Heart right ventricle (tissue), 16 donors: ENCODE data around the gene UNC79. TPM values are rescaled to one million over a fixed set of nuclear protein-coding genes. Genes with fewer than 3 reads are reported as not detected.

Experiments
- ATAC-seq, 8 donors: fragments of 200-7000 bp; cut with Tn5 transposase; one replicate each; pipeline ENCODE4 v1.9.1; 2020; ENCODE audit warnings: mild to moderate bottlenecking in 8 of 8, moderate library complexity in 8 of 8, moderate number of reproducible peaks in 1 of 8
- DNase-seq, 2 donors: peaks; one replicate each; pipeline ENCODE4 v3.0.0-alpha.2; 2020
- H3K27ac ChIP-seq, 10 donors: fragments of 200-600 bp; sonication (generic) in 2 of 10; one replicate each; pipeline versions ENCODE4 v1.5.0 to v1.8.0; 2020 to 2022; ENCODE audit warnings: mild to moderate bottlenecking in 3 of 10
- H3K27me3 ChIP-seq, 7 donors: fragments of 200-600 bp; one replicate each; pipeline ENCODE4 v1.8.0; 2021 to 2022; ENCODE audit warnings: mild to moderate bottlenecking in 2 of 7
- H3K36me3 ChIP-seq, 9 donors: fragments of 200-600 bp; sonication (generic) in 1 of 9; one replicate each; pipeline versions ENCODE4 v1.5.0 to v1.8.0; 2020 to 2022; ENCODE audit warnings: mild to moderate bottlenecking in 2 of 9
- H3K4me1 ChIP-seq, 9 donors: fragments of 200-600 bp; sonication (generic) in 1 of 9; one replicate each; pipeline versions ENCODE4 v1.5.0 to v1.8.0; 2020 to 2022; ENCODE audit warnings: mild to moderate bottlenecking in 4 of 9
- H3K4me3 ChIP-seq, 10 donors: fragments of 200-600 bp; sonication (generic) in 2 of 10; one replicate each; pipeline versions ENCODE4 v1.5.0 to v1.8.0; 2020 to 2022; ENCODE audit warnings: mild to moderate bottlenecking in 7 of 10, moderate library complexity in 2 of 10
- H3K9me3 ChIP-seq, 11 donors: fragments of 200-600 bp in 10 of 11; sonication (generic) in 2 of 11; one replicate each; pipeline versions ENCODE4 v1.5.0 to v1.8.0; 2013 to 2022; ENCODE audit warnings: mild to moderate bottlenecking in 2 of 11, control low read depth in 1 of 11, moderate library complexity in 1 of 11
- CTCF ChIP-seq, 9 donors: fragments of 200-600 bp; sonication (generic) in 2 of 9; IDR thresholded peaks; one replicate each; pipeline versions ENCODE4 v1.5.0 to v1.8.0; 2021 to 2022; ENCODE audit warnings: antibody characterized with exemption in 9 of 9, mild to moderate bottlenecking in 5 of 9, moderate library complexity in 1 of 9
- WGBS, 2 donors: extraction: QIAGEN DNeasy Blood & Tissue Kit; methylation state at CpG; one replicate each; pipeline ENCODE4 v1.1.7; 2013; ENCODE audit warnings: inconsistent platforms in 1 of 2; 5-methylcytosine and 5-hydroxymethylcytosine counted together
- intact Hi-C, 10 donors: fragments of 100-400 bp; cut with DNase I; formaldehyde crosslinking; loops; one replicate each; pipeline versions ENCODE4 v1.11.1 to v1.14.2; 2022
- polyA plus RNA-seq, 2 donors: library from polyadenylated mRNA; stranded (reverse); fragments of 200-250 nt; gene quantifications; one replicate each; pipeline ENCODE4 v1.2.3, GENCODE V29; 2013
- total RNA-seq, 10 donors: library from RNA; stranded (reverse); fragmentation: NEBNext Ultra II Directional in 3 of 10; extraction: Animal tissue kit (Norgen Biotek cat#: 25700) in 3 of 10; gene quantifications; one replicate each; pipeline versions ENCODE4 v1.2.1 to v1.2.4, GENCODE V29; 2021 to 2023
- donor health status: Arrhythmogenic right ventricular cardiomyopathy.
- donor health status: ischemic (EF 13 %, LVEDD 7.1; RV severe dilation, severe dysfunction).
- donor health status: healthy with polysubstance abuse.
- donor health status: DM: no; HTN: yes; CAD: no.
- donor health status: DM: no; HTN: no; CAD: no.
- donor health status: ischemic (EF 25% LVEDD 6.9; RV normal size, moderate dysfunction).
- donor health status: ischemic (EF 25% LVEDD 5.7; RV mildly dilated, moderate dysfunction).
- donor health status: healthy.
- donor health status: DM: yes; HTN: yes; CAD: no.
- donor health status: Ischemic cardiomyopathy.
- donor health status: ischemic (EF 35%, LVEDD 5.7; RV mildly dilated, moderate dysfunction).
- donor health status: nonischemic (EF 11% LVEDD 7.7; RV severe dilation, severe dysfunction).
- donor health status: DM: yes; HTN: yes; CAD: no.
- donor health status: PGD.
- donor health status: ischemic (EF 29% LVEDD 5.4; RV normal size, mild dysfunction).
- donor health status: nonischemic (EF 23%, LVEDD 6.1; RV moderate dilation, normal function).

Gene UNC79
- total and polyA plus RNA-seq, 12 donors, result 0.01 to 0.89 (median 0.40) TPM

- ATAC-seq (no peak), DNase-seq (no peak)
- TF ChIP-seq CTCF (IDR thresholded peaks at IDR 0.05), result no peak
- H3K36me3 ChIP-seq, result no peaks in the 10 kb centered on the region
- WGBS, 2 donors, result 72% methylated on average over 13 of the region's 13 CpGs
- no peaks in the 10 kb centered on the region for H3K9me3 ChIP-seq
- intact Hi-C loops, result no loop called here
- no peak overlapping the region for H3K27ac ChIP-seq
- H3K4me3 ChIP-seq, result no peak overlapping the region
- peaks cover 0 to 6% (median 0%) of the 10 kb centered on the region in 7 donors for H3K27me3 ChIP-seq
- H3K4me1 ChIP-seq, result no peaks in the 10 kb centered on the region
These were observed 284.7 kb downstream of the UNC79 start for GRCh38 chr14:93715279-93715927.

DNA sequence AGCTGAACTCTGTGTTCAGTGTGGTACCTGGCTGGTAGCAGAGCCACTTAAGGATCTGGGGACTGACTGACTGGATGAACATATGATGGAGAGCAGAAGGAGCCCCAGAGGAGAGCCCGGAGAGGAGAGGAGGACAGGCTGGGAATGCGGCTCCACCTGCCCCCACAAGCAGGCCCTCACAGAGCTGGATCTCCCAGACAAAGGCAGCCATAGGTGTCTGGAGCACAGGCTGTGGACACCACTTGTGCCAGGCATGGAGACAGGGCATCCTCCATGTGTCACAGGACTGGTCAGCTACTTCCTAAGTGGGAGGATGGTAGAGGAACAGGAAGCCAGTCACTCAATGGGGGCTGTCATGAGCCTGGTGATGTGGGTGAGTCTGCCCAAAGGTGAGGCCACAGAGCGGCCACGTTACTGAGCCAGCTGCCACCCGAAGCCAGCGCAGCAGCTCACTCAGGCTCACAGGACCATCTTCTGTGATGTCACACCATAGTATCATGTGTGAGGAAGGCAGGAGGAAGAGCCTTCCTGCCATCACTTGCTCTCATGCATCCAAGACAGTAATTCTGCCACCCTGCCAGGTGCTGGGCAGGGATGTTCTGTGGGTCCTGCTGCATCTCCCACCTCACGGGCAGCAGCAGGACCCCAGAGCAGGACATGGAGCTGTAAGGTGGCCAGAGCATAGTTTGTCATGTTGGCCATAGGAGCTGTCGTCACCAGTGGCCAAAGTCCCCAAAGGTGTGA lies 285.4 kb downstream of the UNC79 start:
- 89 to 90% methylated on average over 8 of the region's 8 CpGs for WGBS, 2 donors
- no peaks in the 10 kb centered on the region for H3K36me3 ChIP-seq
- TF ChIP-seq CTCF (IDR thresholded peaks at IDR 0.05), result no peak
- H3K27me3 ChIP-seq, result peaks cover 0 to 6% (median 0%) of the 10 kb centered on the region in 7 donors
- no peak overlapping the region for H3K4me3 ChIP-seq
- no peak overlapping the region for H3K27ac ChIP-seq
- intact Hi-C loops, result no loop called here
- DNase-seq (no peak), ATAC-seq (no peak)
- no peaks in the 10 kb centered on the region for H3K9me3 ChIP-seq
- H3K4me1 ChIP-seq, result no peaks in the 10 kb centered on the region

DNA sequence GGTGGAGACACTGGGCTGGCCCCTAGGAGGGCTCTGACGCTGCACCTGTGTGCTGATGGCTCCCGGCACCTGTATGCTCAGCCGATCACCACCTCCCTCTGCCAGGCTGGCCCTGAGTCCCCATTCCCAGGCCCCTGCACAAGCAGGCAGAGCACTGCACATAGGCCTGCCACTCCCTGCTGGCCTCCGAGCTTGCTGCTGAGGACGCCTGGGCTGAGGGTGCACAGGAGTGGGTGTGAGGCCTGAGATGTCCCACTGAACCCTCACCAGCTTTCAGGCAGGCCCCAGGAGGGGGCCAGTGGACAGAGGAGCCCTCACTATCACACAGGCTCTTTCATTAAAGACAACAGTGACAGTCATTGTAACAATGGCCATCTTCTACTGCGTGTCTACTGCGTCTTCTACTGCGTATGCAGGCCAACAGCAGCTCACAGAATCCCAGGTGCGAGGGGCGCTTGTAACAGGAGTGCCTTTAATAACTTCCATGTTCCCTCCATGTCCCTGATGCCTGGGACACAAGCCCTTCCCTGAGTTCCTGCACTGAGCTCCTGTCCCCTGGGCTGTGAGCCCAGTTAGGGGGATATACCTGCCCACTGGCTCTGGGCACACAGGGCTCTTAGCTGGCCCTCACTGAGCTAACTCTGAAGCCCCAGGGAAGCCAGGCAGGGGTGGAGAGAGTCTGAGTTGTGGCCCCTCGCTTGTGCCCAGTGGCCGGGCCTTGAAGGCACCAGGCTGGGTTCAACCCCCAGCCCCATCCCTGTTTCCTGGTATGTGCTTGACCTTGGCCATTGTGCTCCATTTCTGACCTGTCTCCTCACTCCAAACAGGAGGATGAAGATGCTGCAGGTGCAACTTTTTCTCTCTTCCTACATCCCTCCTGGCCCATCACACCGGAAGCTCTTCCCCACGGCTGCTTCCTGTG lies 286.3 kb downstream of the UNC79 start:
- no peaks in the 10 kb centered on the region for H3K36me3 ChIP-seq
- no peak overlapping the region for H3K27ac ChIP-seq
- WGBS, 2 donors, result 88% methylated on average over 14 of the region's 14 CpGs
- no peaks in the 10 kb centered on the region for H3K4me1 ChIP-seq
- DNase-seq (no peak), ATAC-seq (peak in 1 of 8 donors; percentile 21)
- no peaks in the 10 kb centered on the region for H3K9me3 ChIP-seq
- H3K27me3 ChIP-seq, result peaks cover 0 to 6% (median 0%) of the 10 kb centered on the region in 7 donors
- intact Hi-C loops, result no loop called here
- H3K4me3 ChIP-seq, result no peak overlapping the region
- TF ChIP-seq CTCF (IDR thresholded peaks at IDR 0.05), result no peak

- no peak for DNase-seq
- Histone ChIP-seq H3K9me3 (no peaks in the 10 kb centered on the region), H3K36me3 (no peaks in the 10 kb centered on the region), H3K27ac (no peak overlapping the region), H3K4me3 (no peak overlapping the region), H3K4me1 (no peaks in the 10 kb centered on the region), H3K27me3 (peaks cover 0 to 6% (median 0%) of the 10 kb centered on the region in 7 donors)
- WGBS, 2 donors, result 84 to 88% methylated on average over 13 of the region's 13 CpGs
- no peak for TF ChIP-seq CTCF (IDR thresholded peaks at IDR 0.05)
- no peak for ATAC-seq
- intact Hi-C loops, result no loop called here
These were observed 287.1 kb downstream of the UNC79 start for GRCh38 chr14:93717668-93718320.
